Sigmoid colon (tissue), 7 donors: ENCODE results near the gene XIRP2. TPM values are rescaled to one million over a fixed set of nuclear protein-coding genes. Genes with fewer than 3 reads are reported as not detected.
"Not testable (repeated sequence)": the region's sequence is repeated elsewhere in the genome, so short reads cannot be mapped to it uniquely, and the experiment has no call there.

Source experiments
- DNase-seq: peaks from one replicate; pipeline ENCODE4 v3.0.0-alpha.2; 2019
- H3K27ac ChIP-seq, 4 donors: fragments of 200-600 bp; sonication (generic); one replicate each; pipeline ENCODE4 v1.5.1; 2016 to 2019; ENCODE audit warnings: mild to moderate bottlenecking in 1 of 4
- H3K27me3 ChIP-seq, 3 donors: fragments of 200-600 bp; sonication (generic); one replicate each; pipeline ENCODE4 v1.5.1; 2019; ENCODE audit warnings: mild to moderate bottlenecking in 1 of 3
- H3K36me3 ChIP-seq, 4 donors: fragments of 200-600 bp; sonication (generic); one replicate each; pipeline ENCODE4 v1.5.1; 2016 to 2019
- H3K4me1 ChIP-seq, 4 donors: fragments of 200-600 bp; sonication (generic); one replicate each; pipeline ENCODE4 v1.5.1; 2017 to 2019
- H3K4me3 ChIP-seq, 4 donors: fragments of 200-600 bp; sonication (generic); one replicate each; pipeline ENCODE4 v1.5.1; 2017 to 2019; ENCODE audit warnings: mild to moderate bottlenecking in 2 of 4, moderate library complexity in 1 of 4
- H3K9me3 ChIP-seq, 4 donors: fragments of 200-600 bp in 3 of 4; sonication (generic) in 3 of 4; one replicate each; pipeline versions ENCODE4 v1.5.1 to v1.6.1; 2013 to 2019
- EP300 ChIP-seq, 4 donors: sonication (generic); formaldehyde crosslinking; IDR thresholded peaks; one replicate each; pipeline ENCODE4 v1.6.1; 2017; ENCODE audit warnings: antibody characterized with exemption in 4 of 4
- POLR2A ChIP-seq, 2 donors: fragments of 450-650 bp; IDR thresholded peaks; one replicate each; pipeline ENCODE4 v1.6.1; 2016; ENCODE audit warnings: antibody characterized with exemption in 2 of 2, mild to moderate bottlenecking in 2 of 2, moderate library complexity in 2 of 2
- POLR2AphosphoS5 ChIP-seq, 4 donors: sonication (generic); formaldehyde crosslinking; IDR thresholded peaks; one replicate each; pipeline ENCODE4 v1.6.1; 2017; ENCODE audit warnings: antibody characterized with exemption in 4 of 4
- WGBS, 2 donors: extraction: QIAGEN DNeasy Blood & Tissue Kit; methylation state at CpG; one replicate each; pipeline ENCODE4 v1.1.7; 2013; 5-methylcytosine and 5-hydroxymethylcytosine counted together
- intact Hi-C: fragments of 100-400 bp; cut with DNase I; formaldehyde crosslinking; loops from one replicate; pipeline ENCODE4 v1.15.1; 2023
- polyA plus RNA-seq, 3 donors: library from polyadenylated mRNA; stranded (reverse); fragments of 200-250 nt; gene quantifications; one replicate each; pipeline ENCODE4 v1.2.3, GENCODE V29; 2013
- total RNA-seq, 4 donors: library from RNA; depleted of rRNA; stranded (reverse); fragments of >200 nt; gene quantifications; one replicate each; pipeline ENCODE4 v1.1.0, GENCODE V29; 2016
- TF ChIP-seq, protein P1 (sequence below), 4 experiments: fragments of 450-650 bp in 3 of 4; fragments of 200-600 bp in 1 of 4; IDR thresholded peaks; one replicate each; pipeline ENCODE4 v1.5.1; 2016 to 2019; ENCODE audit warnings: antibody characterized with exemption in 4 of 4, mild to moderate bottlenecking in 3 of 4, moderate library complexity in 2 of 4
- donor health status: healthy with polysubstance abuse.
- donor health status: Bipolar disorder and iron deficiency.
- donor health status: healthy.

Gene XIRP2
- total and polyA plus RNA-seq, 7 donors = under 0.01 to 1.8 (median 0.20) TPM; not detected in 3

DNA sequence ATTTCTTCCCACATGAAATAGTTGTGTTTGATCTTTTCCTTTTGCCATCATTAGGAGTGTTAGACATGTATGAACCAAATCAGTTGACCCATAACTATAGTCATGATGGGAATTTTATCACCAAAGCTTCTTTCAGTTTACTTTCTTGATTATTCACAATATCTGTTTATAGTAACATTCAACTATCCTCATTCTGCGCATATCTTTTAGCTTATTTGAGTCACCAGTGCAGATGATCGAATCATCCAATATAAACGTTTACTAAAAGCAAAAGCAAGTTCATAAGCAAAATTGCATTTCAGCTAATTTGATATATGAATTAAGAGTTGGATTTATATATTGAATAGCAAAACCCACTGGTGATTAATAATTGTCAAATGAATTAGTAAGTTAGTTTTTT is 216.4 kb downstream of the XIRP2 start:
- intact Hi-C loops = no loop called here
- 74 to 86% methylated on average over 3 of the region's 3 CpGs for WGBS, 2 donors
- Histone ChIP-seq H3K4me3 (no peak overlapping the region), H3K4me1 (no peaks in the 10 kb centered on the region), H3K36me3 (no peaks in the 10 kb centered on the region), H3K27ac (no peak overlapping the region), H3K9me3 (peaks cover 0 to 7% (median 0%) of the 10 kb centered on the region in 4 donors), H3K27me3 (no peaks in the 10 kb centered on the region)
- TF ChIP-seq, protein P1, sequence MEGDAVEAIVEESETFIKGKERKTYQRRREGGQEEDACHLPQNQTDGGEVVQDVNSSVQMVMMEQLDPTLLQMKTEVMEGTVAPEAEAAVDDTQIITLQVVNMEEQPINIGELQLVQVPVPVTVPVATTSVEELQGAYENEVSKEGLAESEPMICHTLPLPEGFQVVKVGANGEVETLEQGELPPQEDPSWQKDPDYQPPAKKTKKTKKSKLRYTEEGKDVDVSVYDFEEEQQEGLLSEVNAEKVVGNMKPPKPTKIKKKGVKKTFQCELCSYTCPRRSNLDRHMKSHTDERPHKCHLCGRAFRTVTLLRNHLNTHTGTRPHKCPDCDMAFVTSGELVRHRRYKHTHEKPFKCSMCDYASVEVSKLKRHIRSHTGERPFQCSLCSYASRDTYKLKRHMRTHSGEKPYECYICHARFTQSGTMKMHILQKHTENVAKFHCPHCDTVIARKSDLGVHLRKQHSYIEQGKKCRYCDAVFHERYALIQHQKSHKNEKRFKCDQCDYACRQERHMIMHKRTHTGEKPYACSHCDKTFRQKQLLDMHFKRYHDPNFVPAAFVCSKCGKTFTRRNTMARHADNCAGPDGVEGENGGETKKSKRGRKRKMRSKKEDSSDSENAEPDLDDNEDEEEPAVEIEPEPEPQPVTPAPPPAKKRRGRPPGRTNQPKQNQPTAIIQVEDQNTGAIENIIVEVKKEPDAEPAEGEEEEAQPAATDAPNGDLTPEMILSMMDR (IDR thresholded peaks at IDR 0.05) = no peak
- TF ChIP-seq POLR2A (IDR thresholded peaks at IDR 0.05) (no peak), POLR2AphosphoS5 (IDR thresholded peaks at IDR 0.05) (no peak), EP300 (IDR thresholded peaks at IDR 0.05) (no peak)
- no peak for DNase-seq

DNA sequence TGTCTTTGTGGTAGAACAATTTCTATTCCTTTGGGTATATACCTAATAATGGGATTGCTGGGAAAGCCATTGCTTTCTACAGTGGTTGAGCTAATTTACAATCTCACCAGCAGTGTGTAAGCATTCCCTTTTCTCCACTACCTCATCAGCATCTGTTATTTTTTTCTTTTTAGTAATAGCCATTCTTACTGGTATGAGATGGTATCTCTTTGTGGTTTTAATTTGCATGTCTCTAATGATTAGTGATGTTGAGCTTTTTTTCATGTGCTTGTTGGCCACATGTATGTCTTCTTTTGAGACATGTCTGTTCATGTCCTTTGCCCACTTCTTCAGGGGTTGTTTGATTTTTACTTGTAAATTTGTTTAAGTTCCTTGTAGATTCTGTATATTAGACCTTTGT is 221.4 kb downstream of the XIRP2 start:
- H3K9me3 ChIP-seq, H3K27ac ChIP-seq, H3K4me1 ChIP-seq, H3K27me3 ChIP-seq, H3K36me3 ChIP-seq, H3K4me3 ChIP-seq, intact Hi-C loops, DNase-seq: not testable (repeated sequence)

DNA sequence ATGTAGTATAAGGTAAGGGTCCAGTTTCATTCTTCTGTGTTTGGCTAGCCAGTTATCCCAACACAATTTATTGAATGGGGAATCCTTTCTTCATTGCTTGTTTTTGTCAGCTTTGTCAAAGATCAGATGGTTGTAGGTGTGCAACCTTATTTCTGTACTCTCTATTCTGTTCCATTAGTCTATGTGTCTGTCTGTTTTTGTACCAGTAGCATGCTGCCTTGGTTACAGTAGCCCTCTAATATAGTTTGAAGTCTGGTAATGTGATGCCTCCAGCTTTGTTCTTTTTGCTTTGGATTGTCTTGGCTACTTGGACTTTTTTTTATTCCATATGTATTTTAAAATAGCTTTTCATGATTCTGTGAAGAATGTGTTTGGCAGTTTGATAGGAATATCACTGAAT is 222.1 kb downstream of the XIRP2 start:
- no peaks in the 10 kb centered on the region for H3K36me3 ChIP-seq
- H3K4me1 ChIP-seq = no peaks in the 10 kb centered on the region
- H3K4me3 ChIP-seq = no peak overlapping the region
- TF ChIP-seq EP300 (IDR thresholded peaks at IDR 0.05) = no peak
- TF ChIP-seq, protein P1 (IDR thresholded peaks at IDR 0.05) = no peak
- no peak for TF ChIP-seq POLR2A (IDR thresholded peaks at IDR 0.05)
- TF ChIP-seq POLR2AphosphoS5 (IDR thresholded peaks at IDR 0.05) = no peak
- H3K9me3 ChIP-seq = peaks cover 0 to 7% (median 0%) of the 10 kb centered on the region in 4 donors
- H3K27ac ChIP-seq = no peak overlapping the region
- no peaks in the 10 kb centered on the region for H3K27me3 ChIP-seq
- DNase-seq = no peak
- intact Hi-C loops = no loop called here

DNA sequence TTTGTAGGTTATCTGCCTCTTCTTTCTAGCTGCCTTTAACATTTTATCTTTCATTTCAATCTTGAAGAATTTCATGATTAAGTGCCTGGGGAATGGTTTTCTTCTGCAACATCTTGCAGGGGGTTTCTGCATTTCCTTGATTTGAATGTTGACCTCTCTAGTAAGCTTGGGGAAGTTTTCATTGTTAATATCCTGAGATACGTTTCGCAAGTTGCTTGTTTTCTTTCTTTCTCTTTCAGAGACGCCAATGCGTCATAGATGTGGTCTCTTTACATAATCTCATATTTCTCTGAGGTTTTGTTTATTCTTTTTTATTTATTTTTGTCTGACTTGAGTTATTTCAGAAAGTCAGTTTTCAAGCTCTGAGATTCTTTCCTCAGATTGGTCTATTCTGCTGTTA is 225.7 kb downstream of the XIRP2 start:
- 82 to 84% methylated on average over 4 of the region's 4 CpGs for WGBS, 2 donors
- H3K4me3 ChIP-seq = no peak overlapping the region
- H3K36me3 ChIP-seq = no peaks in the 10 kb centered on the region
- H3K27ac ChIP-seq = no peak overlapping the region
- no peaks in the 10 kb centered on the region for H3K9me3 ChIP-seq
- no peaks in the 10 kb centered on the region for H3K4me1 ChIP-seq
- intact Hi-C loops = no loop called here
- no peaks in the 10 kb centered on the region for H3K27me3 ChIP-seq
- DNase-seq = no peak
- no peak for TF ChIP-seq POLR2AphosphoS5 (IDR thresholded peaks at IDR 0.05)
- TF ChIP-seq, protein P1 (IDR thresholded peaks at IDR 0.05) = no peak

DNA sequence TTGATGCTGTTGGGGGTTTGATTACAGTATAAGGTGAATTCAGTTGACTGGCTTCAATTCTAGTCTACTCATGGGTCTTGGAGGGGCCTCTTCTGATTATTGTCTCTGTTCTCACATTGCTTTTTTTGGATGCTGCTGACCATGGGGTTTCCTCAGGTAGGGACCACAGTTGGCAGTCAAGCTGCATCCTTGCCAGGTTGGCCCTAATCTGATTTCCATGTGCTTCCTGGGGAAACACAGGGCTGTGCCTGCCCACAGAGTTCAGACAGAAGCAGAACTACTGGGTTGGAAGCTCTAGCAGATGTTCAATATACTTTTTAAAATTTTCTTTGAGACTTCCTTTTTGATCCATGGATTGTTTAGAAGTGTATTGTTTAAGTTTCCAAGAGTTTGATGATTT is 227.3 kb downstream of the XIRP2 start:
- H3K36me3 ChIP-seq = no peaks in the 10 kb centered on the region
- DNase-seq = no peak
- no peak overlapping the region for H3K27ac ChIP-seq
- no peak overlapping the region for H3K4me3 ChIP-seq
- TF ChIP-seq, protein P1 (IDR thresholded peaks at IDR 0.05) = no peak
- no peak for TF ChIP-seq POLR2A (IDR thresholded peaks at IDR 0.05)
- no peak for TF ChIP-seq EP300 (IDR thresholded peaks at IDR 0.05)
- TF ChIP-seq POLR2AphosphoS5 (IDR thresholded peaks at IDR 0.05) = no peak
- no peaks in the 10 kb centered on the region for H3K4me1 ChIP-seq
- H3K9me3 ChIP-seq = no peaks in the 10 kb centered on the region
- intact Hi-C loops = no loop called here
- no peaks in the 10 kb centered on the region for H3K27me3 ChIP-seq
